Left kidney (tissue), 2 donors: Measurements from ENCODE around the gene RITA1. TPM values are rescaled to one million over a fixed set of nuclear protein-coding genes. Genes with fewer than 3 reads are reported as not detected.
A peak's percentile ranks its signal among the peaks of the same experiment; 100 is the strongest.

Source experiments
- DNase-seq: peaks from one replicate; pipeline ENCODE4 v3.0.0-alpha.2; 2013
- polyA plus RNA-seq: library from polyadenylated mRNA; unstranded; fragments of 120-200 nt; gene quantifications from one replicate; pipeline ENCODE4 v1.2.1, GENCODE V29; 2013; ENCODE audit not compliant: insufficient read length

Gene RITA1
- polyA plus RNA-seq, 1 donor = 12.8 TPM

DNA sequence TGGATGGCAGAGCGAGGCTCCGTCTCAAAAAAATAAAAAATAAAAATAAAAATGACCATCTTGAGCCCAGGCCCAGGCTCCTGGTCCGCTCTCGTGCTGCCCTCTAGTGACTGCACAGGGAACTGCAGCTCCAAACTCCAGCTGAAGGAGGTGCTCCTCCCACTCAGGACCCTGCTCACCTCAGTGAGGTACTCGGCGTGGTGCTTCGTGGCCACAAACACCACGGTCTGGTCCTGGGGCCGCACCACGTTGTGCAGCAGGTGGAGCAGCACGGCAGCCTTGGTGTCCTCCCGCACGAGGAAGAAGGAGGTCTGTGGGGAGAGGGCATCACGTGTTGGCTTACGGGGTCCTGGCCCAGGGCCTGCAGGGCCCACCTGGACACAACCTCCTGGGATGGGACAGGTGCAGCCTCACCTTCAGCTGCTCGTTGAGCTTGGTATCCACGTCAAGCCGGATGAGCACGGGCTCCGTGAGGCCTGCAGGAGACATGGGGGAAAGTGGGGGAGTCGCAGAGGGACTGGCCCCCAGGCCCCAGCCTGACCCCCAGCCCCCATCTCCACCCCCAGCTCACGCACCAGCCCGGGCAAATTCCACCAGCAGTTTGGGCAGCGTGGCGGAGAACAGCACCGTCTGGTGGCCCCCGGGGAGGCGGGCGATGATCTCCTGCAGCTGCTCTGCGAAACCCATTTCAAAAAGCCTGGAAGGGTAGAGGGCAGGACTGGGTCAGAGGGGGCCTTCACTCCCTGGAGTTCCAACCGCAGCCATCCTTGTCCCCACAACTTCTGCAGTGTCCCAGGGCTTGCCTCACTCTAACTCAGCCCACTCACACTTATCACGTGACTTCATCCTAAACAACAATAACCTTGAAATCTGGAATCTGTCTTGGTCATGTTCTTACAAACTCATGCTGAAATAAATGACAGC is 10.8 kb upstream of the RITA1 start:
- peak; percentile 57 for DNase-seq

DNA sequence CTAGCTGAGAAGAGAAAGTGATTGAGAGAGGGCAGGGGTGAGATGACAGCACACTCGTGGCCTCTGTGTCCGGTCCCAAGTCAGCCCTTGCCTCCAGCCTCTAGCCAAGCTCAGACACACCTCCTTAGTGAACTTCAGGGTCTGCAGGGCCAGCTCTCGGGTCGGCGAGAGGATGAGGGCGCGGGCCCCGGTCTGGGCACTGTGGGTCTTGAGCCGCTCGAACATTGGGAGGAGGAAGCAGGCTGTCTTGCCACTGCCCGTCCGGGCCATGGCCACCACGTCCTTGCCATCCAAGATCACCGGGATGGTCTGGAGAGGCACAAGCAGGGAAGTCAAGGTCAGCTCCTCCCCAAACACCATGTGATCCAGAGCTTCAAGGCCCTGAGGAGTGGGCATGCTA is 6.5 kb upstream of the RITA1 start:
- no peak for DNase-seq

DNA sequence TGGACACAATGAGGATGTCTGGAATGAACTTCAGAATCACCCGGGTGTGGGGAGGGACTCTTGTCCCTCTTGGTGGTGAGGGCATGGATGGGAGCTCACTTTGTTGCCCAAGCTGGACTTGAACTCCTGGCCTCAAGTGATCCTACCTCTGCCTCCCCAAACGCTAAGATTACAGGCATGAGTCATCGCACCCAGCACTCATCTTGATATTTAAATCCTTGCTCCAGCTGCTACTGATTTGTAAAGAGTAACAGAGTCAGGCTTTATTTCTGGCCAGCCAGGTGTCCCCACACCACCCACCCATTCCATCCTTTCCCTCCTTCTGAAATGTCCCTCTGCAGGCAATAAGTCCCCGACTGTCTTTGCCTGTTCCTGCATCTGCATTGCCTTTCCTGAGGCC is 5.2 kb upstream of the RITA1 start:
- DNase-seq = no peak

DNA sequence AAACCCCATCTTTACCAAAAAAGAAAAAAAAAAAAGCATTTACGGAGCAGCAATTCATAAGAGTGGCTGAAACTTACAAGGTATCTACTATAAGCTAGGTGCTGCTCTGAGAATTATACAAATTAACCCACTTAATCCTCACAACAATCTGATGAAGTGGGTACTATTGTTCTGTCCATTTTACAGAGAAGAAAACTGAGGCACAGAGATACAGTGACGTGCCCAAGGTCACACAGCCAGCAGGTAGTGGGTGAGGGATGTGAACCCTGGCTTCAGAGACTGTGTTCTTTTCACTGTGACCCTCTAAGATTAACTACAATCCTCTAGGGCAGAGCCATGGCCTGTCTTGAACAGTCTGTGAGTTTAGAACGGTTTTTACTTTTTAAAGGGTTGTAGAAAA is 3.5 kb upstream of the RITA1 start:
- no peak for DNase-seq

DNA sequence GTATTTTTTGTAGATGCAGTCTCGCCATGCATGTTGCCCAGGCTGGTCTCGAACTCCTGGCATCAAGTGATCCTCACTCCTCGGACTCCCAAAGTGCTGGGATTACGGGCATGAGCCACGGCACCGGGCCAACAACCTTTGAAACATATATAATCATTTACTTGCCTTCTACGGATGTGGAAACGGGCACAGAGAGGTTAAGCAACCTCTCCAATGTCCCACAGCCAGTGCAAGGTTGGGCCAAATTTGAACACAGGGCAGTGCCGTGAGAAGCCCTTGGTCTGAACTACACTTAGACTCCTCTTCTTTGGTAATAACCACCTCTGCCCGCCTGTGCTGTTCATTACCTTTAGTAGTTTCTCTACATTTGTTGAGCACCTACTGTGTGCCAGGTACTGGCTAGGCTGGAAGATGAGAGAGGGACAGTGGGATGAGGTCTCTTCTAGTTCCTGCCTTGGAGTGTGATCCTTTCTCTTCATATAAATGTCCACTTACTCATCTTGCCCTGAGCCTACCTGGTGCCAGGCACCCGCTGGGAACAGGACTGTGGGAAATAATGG is 2.4 kb upstream of the RITA1 start:
- no peak for DNase-seq

DNA sequence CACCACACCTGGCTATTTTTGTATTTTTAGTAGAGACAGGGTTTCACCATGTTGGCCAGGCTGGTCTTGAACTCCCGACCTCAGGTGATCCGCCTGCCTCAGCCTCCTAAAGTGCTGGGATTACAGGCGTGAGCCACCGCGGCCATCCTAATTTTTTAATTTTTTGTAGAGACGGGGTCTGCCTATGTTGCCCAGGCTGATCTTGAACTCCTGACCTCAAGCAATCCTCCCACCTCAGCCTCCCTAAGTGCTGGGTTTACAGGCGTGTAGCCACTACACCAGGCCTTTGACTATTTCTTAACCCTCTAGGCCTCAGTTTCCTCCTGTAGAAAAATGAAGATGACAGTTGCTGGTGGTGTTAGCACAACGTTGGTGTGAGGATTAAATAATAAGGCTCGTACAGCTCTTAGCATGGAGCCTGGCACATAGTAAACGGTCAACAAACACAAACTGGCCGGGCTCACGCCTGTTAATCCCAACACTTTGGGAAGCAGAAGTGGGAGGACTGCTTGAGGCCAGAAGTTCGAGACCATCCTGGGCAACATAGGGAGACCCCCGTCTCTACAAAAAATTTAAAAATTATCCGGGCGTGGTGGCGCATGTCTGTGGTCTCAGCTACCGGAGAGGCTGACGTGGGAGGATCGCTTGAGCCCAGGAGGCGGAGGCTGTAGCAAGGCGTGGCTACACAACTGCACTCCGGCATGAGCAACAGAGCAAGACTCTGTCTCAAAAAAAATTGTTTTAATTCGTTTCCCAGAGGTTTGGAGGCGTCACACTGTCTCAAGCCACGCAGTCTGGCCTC is 1.2 kb upstream of the RITA1 start:
- DNase-seq = no peak

DNA sequence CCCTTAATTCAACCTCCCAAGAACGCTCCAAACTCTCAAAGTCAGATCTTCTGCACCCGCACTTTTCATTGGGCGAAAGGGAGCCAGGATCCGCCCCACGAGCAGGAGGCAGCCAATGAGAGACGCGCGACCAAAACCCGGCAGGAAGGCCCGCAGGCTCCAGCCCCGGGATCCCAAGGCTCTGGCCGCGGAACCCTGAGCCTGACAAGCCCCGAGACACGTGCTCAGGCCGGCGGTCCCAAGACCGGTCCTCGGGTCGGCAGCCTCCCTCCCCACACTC is 681 bp upstream of the RITA1 start:
- peak; percentile 87 for DNase-seq

DNA sequence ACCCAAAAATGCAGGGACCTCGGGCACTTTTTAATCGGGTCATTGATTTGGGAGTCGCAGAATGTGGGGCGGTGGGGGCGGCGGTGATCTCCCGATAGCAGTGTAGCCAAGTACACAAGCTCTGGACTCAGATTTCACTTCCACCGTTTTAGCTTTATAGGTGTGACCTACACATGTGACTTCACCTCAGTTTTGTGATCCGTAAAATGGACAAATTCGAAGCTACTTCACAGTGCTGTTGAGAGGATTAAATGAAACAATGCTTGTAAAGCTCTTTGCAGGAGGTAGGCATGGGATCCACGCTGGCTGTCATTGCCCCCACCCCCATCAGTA is 478 bp downstream of the RITA1 start:
- DNase-seq = no peak

DNA sequence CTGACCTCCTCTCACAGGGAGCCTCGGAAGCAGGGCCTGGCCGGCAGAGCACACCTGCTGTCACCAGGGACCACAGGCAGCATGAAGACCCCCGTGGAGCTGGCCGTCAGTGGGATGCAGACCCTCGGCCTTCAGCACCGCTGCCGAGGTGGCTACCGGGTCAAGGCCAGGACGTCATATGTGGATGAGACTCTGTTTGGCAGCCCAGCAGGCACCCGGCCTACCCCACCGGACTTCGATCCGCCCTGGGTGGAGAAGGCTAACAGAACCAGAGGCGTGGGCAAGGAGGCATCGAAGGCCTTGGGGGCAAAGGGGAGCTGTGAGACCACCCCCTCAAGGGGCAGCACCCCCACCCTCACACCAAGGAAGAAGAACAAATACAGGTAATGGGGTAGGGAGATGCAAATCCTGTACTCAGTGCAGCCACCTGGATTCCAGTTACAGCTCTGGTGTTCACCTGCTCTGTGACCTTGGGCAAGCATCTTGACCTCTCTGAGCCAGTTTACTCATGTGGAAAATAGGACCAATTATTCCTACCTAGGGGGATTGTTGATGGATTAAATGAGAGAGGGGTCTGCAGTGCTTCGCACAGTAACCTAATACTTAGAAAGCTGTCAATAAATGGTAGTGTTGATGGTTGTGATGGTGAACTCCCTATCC is 1.3 kb downstream of the RITA1 start:
- DNase-seq = no peak

DNA sequence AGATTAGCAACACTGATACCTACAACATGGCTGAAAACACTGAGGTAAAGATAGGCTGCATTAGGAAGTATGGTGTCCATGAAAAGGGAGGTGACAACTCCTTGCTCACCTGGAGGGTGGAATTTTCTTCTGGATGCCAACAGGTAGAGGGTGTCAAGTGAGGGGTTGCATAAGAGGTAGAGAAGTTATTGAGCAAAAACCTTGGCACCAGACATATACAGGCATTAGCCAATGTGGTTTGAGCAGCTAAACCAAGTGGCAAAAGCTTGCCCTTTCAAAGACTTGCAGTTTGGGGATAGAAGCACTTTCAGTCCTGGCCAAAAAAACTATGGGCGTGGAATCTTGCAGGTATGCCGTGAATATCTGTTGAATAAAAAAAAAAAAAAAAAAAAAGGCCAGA is 3.8 kb downstream of the RITA1 start:
- no peak for DNase-seq

DNA sequence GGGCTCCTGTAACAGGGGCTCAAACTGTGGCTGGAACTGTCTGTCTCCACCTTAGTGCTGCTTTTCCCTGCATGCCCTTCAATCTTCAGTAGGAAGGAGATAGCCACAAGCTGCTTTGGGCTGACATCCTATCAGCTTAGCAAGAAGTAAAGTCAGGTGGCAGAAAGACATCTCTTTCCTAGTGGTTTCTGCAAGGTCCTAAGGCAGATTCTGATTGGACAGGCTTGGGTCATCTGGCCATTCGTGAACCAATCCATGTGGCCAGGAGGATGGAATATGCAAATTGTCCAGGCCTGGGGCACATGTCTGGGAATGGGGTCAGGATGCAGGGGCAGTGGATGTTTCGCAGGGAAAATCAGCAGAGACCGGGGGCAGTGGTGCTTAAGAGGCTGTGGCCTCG is 5.2 kb downstream of the RITA1 start:
- no peak for DNase-seq

DNA sequence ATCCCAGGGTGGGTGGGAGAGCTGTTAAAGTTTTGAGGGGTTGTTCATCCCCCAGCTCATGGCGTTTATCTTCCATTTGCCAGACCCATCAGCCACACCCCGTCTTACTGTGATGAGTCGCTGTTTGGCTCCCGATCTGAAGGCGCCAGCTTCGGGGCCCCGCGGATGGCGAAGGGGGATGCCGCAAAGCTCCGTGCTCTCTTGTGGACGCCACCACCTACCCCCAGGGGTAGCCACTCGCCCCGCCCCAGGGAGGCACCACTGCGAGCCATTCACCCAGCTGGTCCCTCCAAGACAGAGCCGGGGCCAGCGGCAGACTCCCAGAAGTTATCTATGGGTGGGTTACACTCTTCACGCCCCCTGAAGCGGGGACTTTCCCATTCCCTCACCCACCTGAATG is 5.7 kb downstream of the RITA1 start:
- no peak for DNase-seq

DNA sequence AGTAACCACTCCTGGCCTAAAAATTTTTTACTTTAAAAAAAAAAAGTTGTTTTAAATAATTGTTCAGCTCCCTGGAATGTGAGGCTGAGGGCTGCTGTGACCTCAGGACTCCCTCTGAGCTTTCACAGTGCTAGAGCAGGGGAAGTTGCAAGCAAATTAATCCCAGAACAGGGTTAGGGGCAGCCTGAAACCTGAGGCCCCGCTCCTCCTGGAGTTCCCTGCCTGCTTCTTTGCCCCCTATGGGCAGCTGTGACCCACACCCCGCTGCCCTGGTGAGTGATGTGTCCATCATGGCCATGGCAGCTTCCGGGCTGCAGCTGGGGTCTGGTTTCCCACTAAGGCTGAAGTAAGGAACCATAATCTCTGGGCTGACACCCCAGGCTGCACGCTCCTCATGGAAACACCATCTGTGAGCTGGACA is 9.5 kb downstream of the RITA1 start:
- DNase-seq = no peak

DNA sequence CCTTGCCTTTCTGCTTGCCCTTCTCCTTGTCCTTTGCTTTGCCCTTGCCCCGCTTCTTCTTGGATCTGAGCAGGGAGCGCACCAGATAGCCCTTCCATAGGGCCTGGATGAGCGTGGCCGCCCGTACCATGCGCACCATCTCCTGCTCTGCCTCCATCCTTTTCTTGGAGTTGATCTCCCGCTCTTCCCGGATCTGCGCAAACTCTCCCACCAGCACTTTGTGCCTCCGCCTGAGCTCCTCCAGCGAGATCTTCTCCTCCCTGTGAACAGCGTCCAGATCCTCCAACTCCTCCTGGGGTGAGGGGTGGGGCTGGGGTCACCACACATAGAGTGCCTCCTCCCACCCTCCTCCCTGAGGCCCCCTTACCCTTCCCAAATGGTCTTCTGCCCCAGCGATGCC is 10.1 kb downstream of the RITA1 start:
- DNase-seq = no peak

DNA sequence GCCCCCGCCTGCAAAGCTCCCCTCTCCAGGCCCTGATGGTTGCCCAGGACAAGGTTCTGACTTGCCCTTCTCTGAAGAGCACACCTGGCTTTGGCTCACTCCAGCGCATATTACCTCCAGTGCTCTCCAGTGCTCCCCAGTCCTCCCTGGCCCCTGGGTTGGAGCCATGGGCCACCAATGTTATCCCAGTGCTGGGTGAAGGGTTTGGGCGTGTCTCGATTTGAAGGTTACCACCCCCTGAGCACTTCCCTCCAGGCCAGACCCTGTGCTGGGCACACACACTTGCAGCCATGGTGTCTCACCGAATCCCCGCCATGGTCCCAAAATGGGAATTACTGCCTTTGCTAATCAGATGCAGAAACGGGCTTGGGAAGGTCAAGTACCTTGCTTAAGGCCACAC is 11.1 kb downstream of the RITA1 start:
- no peak for DNase-seq

DNA sequence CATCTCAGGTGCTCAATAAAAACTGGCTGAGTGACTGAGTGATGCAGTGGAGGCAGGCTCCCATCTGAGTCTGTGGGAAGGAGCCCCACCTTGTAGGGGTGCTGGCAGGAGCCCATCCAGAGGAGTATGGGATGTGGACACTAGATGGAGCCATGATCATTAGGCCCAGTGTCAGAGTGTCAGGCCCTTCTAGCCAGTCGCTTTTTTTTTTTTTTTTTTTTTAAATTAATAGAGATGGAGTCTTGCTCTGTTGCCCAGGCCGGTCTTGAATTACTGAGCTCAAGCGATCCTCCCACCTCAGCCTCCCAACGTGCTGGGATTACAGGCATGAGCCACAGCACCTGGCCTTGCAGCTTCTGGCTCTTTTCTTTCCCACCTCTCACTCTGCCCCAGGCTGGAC is 11.5 kb downstream of the RITA1 start:
- DNase-seq = peak; percentile 65

DNA sequence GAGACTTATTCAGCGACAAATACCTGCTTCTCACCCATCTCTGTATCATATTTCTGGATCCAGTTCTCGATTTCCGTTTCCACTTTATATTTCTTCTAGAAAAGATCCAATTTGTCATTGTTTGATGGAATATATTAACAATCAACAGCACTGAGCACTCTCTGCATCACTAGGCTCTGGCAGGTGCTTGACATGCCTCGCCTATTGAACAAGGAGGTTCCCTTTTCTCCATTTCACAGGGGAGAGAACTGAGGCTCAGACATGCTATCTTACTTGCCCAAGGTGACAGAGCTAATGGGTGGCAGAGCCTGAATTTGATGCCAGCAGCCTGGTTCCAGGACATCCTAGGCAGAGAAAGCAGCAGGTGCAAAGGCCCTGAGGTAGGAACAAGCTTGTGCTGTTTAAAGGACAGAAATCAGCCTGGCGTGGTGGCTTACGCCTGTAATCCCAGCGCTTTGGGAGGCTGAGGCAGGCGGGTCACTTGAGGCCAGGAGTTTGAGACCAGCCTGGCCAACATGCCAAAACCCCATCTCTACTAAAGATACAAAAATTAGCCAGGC is 12.1 kb downstream of the RITA1 start:
- DNase-seq = no peak

DNA sequence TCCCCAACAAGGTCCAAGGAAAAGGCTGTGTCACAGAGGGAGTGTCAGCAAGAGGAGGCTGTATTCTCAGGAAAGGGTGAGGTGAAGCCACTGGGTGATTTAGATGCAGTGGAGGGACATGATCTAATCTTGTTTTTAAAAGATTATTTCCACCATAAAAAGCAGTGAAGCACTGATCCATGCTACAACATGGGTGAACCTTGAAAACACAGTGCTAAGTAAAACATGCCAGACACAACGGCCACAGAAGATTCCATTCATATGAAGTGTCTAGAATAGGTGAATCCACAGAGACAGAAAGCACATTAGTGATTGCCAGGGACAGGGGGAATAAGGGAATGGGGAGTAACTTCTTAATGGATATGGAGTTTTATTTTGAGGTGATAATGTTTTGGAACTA is 12.8 kb downstream of the RITA1 start:
- DNase-seq = no peak

DNA sequence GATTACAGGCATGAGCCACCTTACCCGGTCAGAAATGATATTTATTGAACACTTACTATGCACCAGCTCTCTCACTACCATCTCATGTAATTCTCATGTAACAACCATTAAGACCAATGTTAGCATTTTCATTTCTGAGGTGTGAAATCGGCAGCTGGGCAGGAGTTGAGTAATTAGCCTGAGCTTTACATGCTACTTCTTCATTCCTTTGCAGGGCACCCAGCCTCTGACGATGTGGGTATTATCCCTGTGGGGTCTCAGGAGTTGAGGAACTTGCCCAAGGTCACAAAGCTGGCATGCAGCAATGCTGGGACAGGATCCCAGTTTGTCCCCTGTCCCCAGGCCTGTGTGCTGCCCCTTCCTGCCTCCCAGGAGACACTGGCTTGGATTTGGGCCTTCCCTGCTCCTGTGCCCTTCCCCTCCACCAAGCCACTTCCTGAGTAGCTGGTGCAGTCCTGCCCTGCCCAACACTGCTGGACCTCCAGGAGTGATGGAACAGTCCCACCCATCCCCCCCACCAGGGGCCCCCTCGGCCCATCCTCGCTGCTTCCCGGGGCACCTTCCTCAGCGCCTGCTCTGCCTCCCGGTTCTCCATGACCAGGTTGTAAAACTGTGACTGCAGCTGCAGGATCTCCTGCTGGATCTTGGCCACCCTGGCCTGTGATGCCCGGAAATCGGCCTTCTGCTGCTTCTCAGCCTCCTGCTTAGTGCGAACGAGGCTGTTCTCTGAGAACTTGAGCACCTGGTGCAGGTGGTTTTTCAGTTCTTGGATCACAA is 14.7 kb downstream of the RITA1 start:
- DNase-seq = no peak

DNA sequence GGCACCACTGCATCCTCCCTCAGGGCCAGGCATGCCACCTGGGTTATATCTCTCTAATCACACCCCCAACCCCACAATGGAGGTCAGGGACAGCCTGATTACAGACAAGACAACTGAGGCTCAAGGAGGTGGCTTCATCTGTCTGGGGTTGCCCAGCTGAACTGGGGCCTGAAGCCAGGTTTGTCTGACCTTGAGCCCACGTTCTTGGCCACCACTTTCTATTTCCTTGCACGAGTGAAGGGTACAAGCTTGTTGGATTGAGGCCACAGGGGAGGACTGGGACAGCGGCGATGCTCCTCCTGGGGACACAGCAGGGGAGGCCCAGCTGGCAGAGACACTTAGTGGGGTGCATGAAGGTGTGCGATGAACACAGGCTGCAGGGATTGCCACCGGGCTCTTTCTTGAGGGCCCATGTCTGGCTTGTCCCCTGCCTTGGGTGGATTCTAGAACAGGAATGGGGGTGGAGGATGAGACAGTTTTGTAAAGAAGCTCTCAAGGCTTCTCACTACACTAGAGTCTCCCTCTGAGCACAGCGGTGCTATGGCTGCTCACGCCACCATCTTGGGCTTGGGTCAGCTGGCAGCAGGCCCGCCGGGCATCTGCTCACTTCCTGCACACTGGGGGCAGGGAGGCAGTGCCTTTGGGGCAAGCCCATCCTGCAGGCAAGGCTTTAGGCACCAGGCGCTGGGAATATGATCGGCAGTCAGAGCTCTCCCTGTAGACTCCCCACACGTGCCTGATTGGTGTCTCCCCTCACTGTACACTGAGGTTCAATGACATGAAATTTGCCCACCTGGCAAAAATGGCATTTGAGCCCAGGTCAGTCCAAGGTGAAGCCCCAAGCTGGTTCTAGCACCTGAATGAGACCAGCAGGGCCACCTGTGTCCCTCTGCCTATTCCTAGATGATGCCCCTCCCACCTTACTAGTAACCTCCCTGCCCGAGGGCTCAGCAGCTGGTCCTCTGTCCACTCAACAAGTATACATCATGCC is 16.0 kb downstream of the RITA1 start:
- DNase-seq = no peak
